ENCODE results near the gene CFAP54.
A peak's percentile ranks its signal among the peaks of the same experiment; 100 is the strongest.

The CFAP54 gene

DNA sequence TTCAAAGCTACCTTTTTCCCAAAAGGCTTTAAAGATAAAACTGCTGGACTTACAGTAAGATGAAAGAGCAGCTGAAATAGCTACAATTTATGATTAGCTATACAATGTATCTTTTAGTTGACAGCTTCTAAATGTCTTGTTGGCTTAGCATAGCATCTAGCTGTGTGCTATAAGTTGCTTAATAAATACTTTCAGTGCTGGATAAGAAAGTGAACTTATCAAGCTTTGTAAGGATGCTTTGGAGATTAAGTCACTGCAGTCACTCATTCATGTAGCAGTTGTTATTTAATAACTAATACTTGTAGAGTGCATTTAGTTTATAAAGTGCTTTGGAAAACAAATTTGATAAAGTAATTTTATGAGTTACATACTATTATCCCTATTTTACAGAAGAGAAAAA, 14.6 kb downstream of the CFAP54 start:
- no peak overlapping the region for H3K27ac ChIP-seq
- TF ChIP-seq, protein P1, sequence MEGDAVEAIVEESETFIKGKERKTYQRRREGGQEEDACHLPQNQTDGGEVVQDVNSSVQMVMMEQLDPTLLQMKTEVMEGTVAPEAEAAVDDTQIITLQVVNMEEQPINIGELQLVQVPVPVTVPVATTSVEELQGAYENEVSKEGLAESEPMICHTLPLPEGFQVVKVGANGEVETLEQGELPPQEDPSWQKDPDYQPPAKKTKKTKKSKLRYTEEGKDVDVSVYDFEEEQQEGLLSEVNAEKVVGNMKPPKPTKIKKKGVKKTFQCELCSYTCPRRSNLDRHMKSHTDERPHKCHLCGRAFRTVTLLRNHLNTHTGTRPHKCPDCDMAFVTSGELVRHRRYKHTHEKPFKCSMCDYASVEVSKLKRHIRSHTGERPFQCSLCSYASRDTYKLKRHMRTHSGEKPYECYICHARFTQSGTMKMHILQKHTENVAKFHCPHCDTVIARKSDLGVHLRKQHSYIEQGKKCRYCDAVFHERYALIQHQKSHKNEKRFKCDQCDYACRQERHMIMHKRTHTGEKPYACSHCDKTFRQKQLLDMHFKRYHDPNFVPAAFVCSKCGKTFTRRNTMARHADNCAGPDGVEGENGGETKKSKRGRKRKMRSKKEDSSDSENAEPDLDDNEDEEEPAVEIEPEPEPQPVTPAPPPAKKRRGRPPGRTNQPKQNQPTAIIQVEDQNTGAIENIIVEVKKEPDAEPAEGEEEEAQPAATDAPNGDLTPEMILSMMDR (conservative IDR thresholded peaks at IDR 0.05), result no peak

GRCh38 chr12:96506776-96507175, 17.4 kb downstream of the CFAP54 start:
- TF ChIP-seq, protein P1 (conservative IDR thresholded peaks at IDR 0.05), result no peak
- no peak overlapping the region for H3K27ac ChIP-seq

DNA sequence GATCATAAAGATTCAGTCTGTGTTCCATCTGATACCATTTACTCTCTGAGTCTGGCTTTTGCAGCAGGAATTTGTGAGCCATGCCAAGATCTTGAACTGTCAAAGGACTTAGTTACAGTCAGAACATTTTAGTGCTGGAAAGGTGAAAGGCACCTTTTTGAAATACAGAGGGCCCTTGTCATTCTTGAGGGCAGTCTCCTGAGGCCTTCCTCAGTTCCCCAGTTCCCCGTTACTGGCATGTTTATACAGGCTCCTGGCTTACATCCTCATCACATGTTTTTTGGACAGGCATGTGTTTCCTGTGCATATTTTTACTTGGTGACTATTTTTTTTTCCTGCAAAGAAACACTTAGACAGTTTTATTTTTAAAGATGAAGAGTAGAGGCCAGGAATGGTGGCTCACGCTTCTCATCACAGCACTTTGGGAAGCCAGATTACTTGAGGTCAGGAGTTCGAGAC, 21.0 kb downstream of the CFAP54 start:
- no peak overlapping the region for H3K27ac ChIP-seq
- TF ChIP-seq, protein P1 (conservative IDR thresholded peaks at IDR 0.05), result no peak

DNA sequence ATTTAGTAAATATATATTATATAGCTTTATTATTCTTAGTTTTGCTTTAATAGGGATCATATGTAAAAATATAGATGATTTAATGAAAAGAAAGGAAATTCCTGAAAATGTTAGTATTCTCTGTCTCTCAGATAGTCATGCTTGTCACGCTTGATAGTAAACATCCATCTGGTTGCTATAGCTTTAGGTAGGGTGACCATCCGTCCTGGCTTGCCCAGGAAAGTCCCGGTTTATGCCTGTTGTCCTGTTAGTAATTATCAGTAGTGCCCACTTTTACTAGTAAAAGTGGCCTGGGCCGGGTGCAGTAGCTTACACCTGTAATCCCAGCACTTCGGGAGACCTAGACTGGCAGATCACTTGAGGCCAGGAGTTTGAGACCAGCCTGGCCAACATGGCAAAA, 23.8 kb downstream of the CFAP54 start:
- TF ChIP-seq, protein P1 (conservative IDR thresholded peaks at IDR 0.05), result no peak
- no peak overlapping the region for H3K27ac ChIP-seq

DNA sequence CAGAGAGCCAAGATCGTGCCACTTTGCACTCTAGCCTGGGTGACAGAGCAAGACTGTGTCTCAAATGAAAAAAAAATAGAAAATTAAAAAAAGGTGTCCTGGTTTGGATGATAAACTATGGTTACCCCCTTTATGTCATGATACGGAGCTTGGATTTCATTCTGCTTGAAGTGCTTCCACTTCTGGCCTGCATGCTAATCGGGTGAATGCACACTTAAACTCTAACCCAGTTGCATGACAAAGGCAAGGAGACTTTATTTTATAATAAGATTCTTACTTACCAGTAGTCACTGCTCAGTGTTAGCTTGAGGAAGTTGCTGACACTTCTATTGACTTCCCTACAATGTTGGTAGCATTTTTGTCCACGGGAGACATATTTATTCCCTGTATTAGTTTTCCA, 24.3 kb downstream of the CFAP54 start:
- no peak overlapping the region for H3K27ac ChIP-seq
- TF ChIP-seq, protein P1 (conservative IDR thresholded peaks at IDR 0.05), result no peak

- TF ChIP-seq, protein P1 (conservative IDR thresholded peaks at IDR 0.05), result no peak
- no peak overlapping the region for H3K27ac ChIP-seq
Measured at GRCh38 chr12:96514328-96514727, 25.0 kb downstream of the CFAP54 start.

DNA sequence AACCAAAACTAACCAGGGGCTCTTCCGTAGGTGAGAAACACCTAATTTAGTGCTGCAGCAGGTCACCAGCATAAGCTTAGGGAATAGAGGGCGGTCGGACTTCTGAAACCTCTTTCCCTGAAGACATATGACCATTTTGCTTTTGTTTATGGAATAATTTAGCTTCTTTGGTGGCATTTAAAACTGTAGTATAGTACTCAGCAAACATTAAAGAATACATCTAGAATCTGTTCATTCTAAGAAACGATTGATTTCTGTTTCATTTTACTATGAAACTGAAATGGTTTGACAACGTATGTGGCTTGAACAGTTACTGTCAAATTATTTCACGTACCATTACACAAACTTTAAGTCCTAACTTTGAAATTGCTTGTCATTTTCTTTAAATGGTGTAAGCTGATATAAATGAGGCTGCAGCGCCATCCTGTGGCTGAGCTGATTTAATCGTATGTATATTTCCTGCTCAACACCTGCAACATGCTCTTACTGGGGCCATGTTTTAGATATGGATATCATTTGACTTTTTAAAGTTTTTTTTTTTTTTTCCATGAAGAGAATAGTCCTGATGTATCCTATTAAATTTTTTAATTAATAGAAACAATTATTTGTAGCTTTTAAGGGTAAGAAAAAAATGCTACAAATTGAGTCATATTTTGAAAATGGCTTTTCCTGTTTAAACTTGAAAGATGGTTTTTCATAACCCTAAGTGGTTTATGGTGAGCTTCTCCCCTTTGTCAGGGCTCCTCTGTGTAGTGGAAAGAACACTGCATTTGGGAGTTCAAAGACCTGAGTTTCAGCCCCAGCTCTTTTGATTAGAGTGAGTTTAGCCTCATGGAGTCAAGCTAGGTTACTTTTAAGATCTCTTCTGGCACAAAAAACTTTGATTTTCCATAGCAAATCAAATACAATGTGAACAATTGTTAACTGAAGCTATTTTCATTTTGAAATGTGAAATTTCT, 27.4 kb downstream of the CFAP54 start:
- no peak overlapping the region for H3K27ac ChIP-seq
- TF ChIP-seq, protein P1 (conservative IDR thresholded peaks at IDR 0.05), result peak; percentile 78

All from VCaP (cell line).